ENCODE results near the gene INAFM2.

- no peak for TF ChIP-seq CTCF (IDR thresholded peaks at IDR 0.05)
- no peak for TF ChIP-seq SREBF2 (IDR thresholded peaks at IDR 0.05)
- TF ChIP-seq MAX (IDR thresholded peaks at IDR 0.05) = no peak
- no peak for TF ChIP-seq KDM1A (IDR thresholded peaks at IDR 0.05; ENCODE audit: low read depth)
- TF ChIP-seq SMC3 (IDR thresholded peaks at IDR 0.05) = no peak
- TF ChIP-seq NFE2L2 (conservative IDR thresholded peaks at IDR 0.05; ENCODE audit: low read length) = no peak
- TF ChIP-seq ZFP36 (IDR thresholded peaks at IDR 0.05; ENCODE audit: borderline replicate concordance, partially characterized antibody) = no peak
- no peak for TF ChIP-seq CEBPB (IDR thresholded peaks at IDR 0.05)
- no peak for TF ChIP-seq MAZ (IDR thresholded peaks at IDR 0.05; ENCODE audit: borderline replicate concordance, low read depth, low read length)
- no peak for TF ChIP-seq POLR2AphosphoS2 (conservative IDR thresholded peaks at IDR 0.05; ENCODE audit: low read length)
- no peak for TF ChIP-seq RAD21 (conservative IDR thresholded peaks at IDR 0.05 in 1 of 2, IDR thresholded peaks at IDR 0.05 in 1 of 2)
- TF ChIP-seq POLR2A (IDR thresholded peaks at IDR 0.05; ENCODE audit: low read length) = no peak
- no peak for TF ChIP-seq CHD4 (IDR thresholded peaks at IDR 0.05; ENCODE audit: borderline replicate concordance)
- no peak for TF ChIP-seq CHD2 (IDR thresholded peaks at IDR 0.05; ENCODE audit: low read length, partially characterized antibody)
These were observed 1.7 kb downstream of the INAFM2 start for GRCh38 chr15:40325188-40325587.
